GM19240 (cell line): ENCODE measurements around the gene CXCR2.
"Not testable (repeated sequence)": the region's sequence is repeated elsewhere in the genome, so short reads cannot be mapped to it uniquely, and the experiment has no call there.

Experiments used
- DNase-seq: peaks from one replicate; pipeline ENCODE4 v3.0.0; 2011; ENCODE audit warnings: low spot score; ENCODE audit not compliant: insufficient read length

Gene CXCR2

GRCh38 chr2:218129458-218130135 lies 3.8 kb downstream of the CXCR2 start:
- DNase-seq = no peak

- DNase-seq = no peak
Measured at GRCh38 chr2:218130377-218130776, 4.5 kb downstream of the CXCR2 start.

DNA sequence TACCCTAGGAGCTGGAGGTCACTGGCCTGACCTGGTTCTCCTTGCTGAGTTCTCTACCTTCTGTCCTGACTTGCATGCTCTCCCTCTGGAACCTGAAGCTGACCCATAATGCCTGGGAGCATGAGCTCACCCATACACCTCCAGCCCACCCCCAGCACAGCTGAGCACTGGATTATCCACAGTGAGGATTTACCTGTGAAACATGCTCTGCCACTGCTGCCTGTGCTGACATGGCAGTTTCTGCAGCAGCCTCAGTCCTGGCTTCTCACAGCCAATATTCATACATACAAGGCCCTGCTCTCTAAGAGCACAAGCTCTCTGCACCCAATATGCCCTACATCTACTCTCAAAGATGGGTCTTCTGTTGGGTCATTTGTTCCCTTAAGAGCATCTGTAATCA lies 5.0 kb downstream of the CXCR2 start:
- DNase-seq = no peak

GRCh38 chr2:218137514-218137913 lies 11.7 kb downstream of the CXCR2 start:
- DNase-seq = no peak

- DNase-seq = no peak
Measured at GRCh38 chr2:218138047-218138446, 12.2 kb downstream of the CXCR2 start.

DNA sequence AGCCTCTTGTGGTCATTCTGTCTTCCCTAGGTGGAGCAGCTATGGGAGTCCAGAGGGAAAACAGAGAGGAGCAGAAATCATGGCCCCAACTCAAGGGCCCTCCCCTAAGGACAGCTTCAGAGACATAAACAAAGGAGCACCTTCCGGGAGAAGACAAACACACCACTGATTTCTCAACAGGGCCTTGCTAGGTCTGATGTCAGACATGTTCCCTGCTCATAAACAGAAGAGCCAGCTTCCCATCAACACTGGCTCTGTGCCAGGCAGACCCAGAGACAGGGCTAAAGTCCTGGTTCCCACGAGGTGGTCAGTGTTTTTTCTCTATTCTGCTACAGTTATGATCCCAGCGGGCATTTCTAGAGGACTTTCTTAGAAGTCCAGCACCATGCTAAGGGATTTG lies 19.3 kb downstream of the CXCR2 start:
- no peak for DNase-seq

- DNase-seq = no peak
Measured at GRCh38 chr2:218146056-218146455, 20.2 kb downstream of the CXCR2 start.

- DNase-seq = no peak
Measured at GRCh38 chr2:218149098-218149497, 23.3 kb downstream of the CXCR2 start.

DNA sequence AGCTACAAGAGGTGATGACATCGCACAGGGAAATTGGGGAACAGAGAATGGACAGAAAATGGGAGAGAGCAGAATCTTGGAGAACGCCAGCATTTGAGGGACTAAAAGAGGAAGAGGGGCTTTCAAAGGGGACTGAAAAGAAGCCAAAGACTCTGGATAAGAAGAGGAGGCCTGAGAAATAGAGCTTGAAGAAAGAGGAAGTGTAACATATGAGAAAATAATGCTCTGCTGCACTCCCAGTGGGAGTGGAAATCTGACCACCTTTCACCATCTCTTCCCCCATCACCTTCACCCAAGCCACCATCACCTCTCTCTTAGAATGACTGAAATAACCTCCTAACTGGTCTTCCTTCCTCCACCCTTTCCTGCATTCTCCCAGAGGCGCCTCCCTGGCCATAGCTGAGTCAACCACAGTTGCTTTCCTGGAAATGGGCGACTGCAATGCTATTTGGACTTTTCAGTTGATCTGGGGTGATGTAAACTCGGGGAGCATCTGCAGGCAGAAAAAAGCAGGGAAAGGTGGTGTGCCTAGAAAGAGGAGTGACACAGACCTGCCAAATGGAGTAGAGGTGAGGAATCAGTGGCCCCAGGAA lies 24.1 kb downstream of the CXCR2 start:
- no peak for DNase-seq

DNA sequence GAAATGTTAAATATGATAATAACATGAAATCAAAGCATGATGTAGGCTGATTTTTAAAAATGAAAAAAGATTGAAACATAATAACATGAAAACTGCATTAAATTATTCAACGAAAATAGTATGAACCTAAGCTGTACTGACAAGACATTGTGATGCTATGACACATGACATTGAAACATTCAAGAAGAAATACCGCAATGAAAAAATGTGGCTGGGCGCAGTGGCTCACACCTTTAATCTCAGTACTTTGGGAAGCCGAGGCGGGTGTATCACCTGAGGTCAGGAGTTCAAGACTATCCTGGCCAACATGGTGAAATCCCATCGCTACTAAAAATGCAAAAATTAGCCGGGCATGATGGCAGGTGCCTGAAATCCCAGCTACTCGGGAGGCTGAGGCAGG lies 26.3 kb downstream of the CXCR2 start:
- DNase-seq = no peak

DNA sequence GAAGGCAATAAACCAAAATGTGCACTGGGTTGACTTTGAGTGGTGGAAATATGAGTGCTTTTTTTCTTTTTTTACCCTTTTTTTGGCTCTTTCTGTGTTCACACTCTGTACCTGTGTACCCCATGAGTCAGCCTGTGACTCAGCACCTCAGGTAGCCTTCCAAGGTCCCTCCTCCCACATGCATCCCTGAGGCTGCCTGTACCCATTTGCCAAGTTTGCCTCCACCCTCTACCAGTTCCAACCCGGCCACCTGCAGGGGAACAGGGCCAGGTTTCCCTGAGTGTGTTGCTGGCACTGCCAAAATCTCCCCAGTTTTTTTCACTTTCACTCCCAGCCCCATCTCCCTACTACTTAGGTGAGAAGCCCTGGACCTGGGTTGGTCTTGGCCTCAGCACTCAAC lies 26.9 kb downstream of the CXCR2 start:
- no peak for DNase-seq

- DNase-seq = no peak
Measured at GRCh38 chr2:218155953-218156479, 30.2 kb downstream of the CXCR2 start.

- no peak for DNase-seq
Measured at GRCh38 chr2:218161644-218162043, 35.8 kb downstream of the CXCR2 start.

DNA sequence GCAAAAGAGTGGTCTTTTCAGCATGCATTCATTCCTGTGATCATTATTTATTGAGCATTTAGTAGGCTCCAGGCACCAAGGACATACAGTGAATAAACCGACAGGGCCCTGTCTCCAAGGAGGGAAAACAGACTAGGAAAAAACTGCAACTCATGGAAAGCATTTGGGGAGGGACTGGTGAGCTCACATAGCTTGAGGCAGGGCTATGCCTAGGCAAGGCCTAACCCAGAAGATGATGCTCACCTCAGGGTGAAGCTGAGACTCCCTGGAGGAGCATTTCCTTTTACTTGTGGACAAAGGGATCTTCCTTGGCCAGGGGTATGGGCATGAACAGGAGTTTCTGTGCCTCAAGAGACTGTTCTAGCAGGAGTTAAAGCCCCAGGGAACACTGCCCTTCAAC lies 37.0 kb downstream of the CXCR2 start:
- no peak for DNase-seq

- no peak for DNase-seq
Measured at GRCh38 chr2:218166791-218167190, 41.0 kb downstream of the CXCR2 start, which contains the start of gene CXCR1. CXCR1 (minus strand) TSS chr2:218166962; CDS start chr2:218165211, 1,751 bp downstream.

- DNase-seq = no peak
Measured at GRCh38 chr2:218168016-218168415, 42.2 kb downstream of the CXCR2 start.

DNA sequence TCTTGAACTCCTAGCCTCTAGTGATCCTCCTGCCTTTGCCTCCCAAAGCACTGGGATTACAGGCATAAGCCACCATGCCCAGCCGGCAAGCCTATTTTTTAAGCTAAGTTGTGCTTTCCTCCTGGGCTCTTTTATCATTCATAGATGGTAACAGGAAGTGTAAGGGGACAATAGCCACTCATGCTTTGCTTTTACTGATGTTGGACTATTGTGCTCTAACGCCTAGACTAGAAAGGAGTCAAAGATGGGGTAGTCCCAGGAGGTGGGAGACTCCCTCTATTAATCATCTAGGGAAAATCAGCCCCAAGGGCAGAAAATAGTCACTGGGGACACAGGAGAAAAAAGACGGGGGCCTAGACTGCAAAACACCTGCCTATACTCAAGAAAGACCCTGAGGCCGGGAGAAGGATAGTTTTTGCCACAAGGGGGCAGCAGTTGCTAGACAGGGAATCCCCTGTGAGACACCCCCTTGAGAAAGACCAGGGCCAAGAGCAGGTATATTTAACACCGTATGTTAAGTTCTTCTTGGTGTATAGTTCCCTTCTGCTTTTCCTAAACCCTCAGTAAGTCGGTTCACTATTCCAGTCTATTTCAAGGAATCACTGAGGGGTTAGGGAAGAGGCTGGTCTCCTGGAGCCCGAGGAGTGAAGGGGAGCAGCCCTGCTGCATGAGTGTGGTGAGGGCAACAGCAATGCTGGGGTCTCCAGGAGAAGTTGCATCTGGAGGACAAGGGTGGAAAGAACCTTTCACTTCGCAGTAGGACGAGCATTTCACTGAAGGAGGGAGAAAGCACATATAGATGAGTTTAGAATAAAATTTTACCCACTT lies 43.0 kb downstream of the CXCR2 start:
- peak; percentile 68 for DNase-seq

DNA sequence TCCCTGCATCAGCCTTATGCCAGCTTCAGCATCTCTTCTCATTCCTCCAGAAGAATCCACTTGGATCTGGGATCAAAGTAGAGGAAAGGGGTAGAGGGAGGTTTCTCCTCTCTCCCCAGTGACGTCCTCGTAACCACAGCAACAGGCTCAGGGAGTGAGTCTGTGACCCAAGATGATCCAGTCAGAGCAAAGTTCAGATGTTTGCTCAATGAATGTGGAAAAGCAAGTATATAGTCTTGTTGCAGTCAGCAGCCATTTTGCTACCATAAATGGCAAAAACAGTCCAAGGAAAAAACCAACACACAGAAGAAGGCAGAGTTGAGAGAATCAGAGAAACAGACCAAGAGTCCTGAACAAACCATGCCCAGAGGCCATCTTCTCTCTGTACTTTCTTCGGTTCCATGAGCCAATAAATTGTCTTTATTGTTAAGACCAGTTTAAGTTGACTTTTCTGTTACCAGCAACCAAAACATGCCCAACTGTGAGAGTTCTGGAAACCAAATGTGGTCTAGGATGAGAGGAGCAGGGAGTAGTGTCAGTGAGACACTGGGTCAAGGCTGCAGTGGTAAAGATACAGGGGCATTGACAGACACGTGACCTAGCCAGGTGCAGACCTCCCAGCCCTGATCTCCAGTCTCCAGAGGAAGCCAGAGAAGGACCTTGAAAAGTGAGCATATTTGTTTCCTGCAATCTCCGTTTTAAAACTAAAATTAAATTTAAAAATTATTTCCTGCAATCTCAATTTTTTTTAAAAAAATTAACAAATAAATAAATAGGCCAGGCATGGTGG lies 44.1 kb downstream of the CXCR2 start:
- DNase-seq = no peak

- DNase-seq = not testable (repeated sequence)
Measured at GRCh38 chr2:218171744-218172143, 45.9 kb downstream of the CXCR2 start.

GRCh38 chr2:218172845-218173244 lies 47.0 kb downstream of the CXCR2 start:
- no peak for DNase-seq

GRCh38 chr2:218179782-218180181 lies 54.0 kb downstream of the CXCR2 start:
- no peak for DNase-seq
